ENCODE results near the gene ANXA11.
A peak's percentile ranks its signal among the peaks of the same experiment; 100 is the strongest.

ANXA11 gene

GRCh38 chr10:80196270-80196949, 8.9 kb downstream of the ANXA11 start:
- H3K4me1 ChIP-seq (ENCODE audit: control insufficient read depth, insufficient read depth, low read length) = no peaks in the 10 kb centered on the region
- TF ChIP-seq EGR2 (tag by site-specific recombination; IDR thresholded peaks at IDR 0.05; ENCODE audit: low read depth) = peak; percentile 75
- no peak for TF ChIP-seq ZNF626 (tag by site-specific recombination; IDR thresholded peaks at IDR 0.05)
- TF ChIP-seq FEZF1 (tag by site-specific recombination; IDR thresholded peaks at IDR 0.05) = no peak
- no peak for TF ChIP-seq ZNF600 (tag by site-specific recombination; IDR thresholded peaks at IDR 0.05)
- TF ChIP-seq ZFHX2 (tag by site-specific recombination; conservative IDR thresholded peaks at IDR 0.05) = peak; percentile 75
- peak; percentile 29; the same call in 1 of the 2 replicates for TF ChIP-seq ZIC2 (tag by site-specific recombination; IDR thresholded peaks at IDR 0.05)
- TF ChIP-seq ZNF514 (tag by site-specific recombination; IDR thresholded peaks at IDR 0.05) = no peak
- no peak for TF ChIP-seq ZBTB1 (tag by site-specific recombination; IDR thresholded peaks at IDR 0.05)
- TF ChIP-seq, protein P1, sequence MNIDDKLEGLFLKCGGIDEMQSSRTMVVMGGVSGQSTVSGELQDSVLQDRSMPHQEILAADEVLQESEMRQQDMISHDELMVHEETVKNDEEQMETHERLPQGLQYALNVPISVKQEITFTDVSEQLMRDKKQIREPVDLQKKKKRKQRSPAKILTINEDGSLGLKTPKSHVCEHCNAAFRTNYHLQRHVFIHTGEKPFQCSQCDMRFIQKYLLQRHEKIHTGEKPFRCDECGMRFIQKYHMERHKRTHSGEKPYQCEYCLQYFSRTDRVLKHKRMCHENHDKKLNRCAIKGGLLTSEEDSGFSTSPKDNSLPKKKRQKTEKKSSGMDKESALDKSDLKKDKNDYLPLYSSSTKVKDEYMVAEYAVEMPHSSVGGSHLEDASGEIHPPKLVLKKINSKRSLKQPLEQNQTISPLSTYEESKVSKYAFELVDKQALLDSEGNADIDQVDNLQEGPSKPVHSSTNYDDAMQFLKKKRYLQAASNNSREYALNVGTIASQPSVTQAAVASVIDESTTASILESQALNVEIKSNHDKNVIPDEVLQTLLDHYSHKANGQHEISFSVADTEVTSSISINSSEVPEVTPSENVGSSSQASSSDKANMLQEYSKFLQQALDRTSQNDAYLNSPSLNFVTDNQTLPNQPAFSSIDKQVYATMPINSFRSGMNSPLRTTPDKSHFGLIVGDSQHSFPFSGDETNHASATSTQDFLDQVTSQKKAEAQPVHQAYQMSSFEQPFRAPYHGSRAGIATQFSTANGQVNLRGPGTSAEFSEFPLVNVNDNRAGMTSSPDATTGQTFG (tag by site-specific recombination; IDR thresholded peaks at IDR 0.05; ENCODE audit: borderline replicate concordance) = no peak
- no peak for TF ChIP-seq ZNF175 (tag by site-specific recombination; IDR thresholded peaks at IDR 0.05)
- TF ChIP-seq GLIS1 (tag by site-specific recombination; IDR thresholded peaks at IDR 0.05) = peak; percentile 66
- peaks cover 0 to 11% of the 10 kb centered on the region in 2 experiments; a peak in 2 of 3 replicates for H3K36me3 ChIP-seq (ENCODE audit: control insufficient read depth in 2 of 2, insufficient read depth in 1 of 2, low read length in 2 of 2)
- no peaks in the 10 kb centered on the region for H3K9me3 ChIP-seq (ENCODE audit: control insufficient read depth, insufficient read depth, low read depth, low read length)
- POLR2A ChIA-PET = no interaction called here
- CTCF ChIA-PET = no interaction called here
- H3K4me3 ChIP-seq (ENCODE audit: low read depth, low read length) = no peak overlapping the region
- H3K27ac ChIP-seq (ENCODE audit: extremely low read depth, low read depth, low read length) = no peak overlapping the region

DNA sequence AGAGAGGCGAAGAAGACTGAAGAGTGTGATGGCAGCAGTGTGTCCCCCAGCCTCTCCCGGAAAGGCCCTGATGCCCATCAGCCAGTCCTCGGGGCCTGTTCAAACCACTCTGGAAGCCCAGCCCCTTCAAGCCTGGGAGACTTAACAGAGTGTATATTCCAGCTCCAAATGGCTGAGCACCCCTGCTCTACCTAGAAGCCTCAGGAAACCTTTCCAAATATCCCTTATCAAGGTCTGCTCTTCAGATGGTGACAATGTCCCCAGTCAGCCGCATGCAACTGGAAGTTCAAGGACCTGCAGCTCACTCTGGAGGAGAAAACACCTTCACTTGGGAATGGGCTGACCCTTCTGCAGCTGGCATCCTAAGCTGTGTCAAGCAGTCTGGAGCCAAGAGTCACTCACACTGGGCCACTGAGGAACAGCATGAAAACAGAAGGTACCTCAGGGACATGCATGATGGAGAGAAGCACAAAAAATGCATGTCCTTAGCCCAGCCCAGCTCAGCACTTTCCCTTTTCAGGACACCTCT, 10.2 kb downstream of the ANXA11 start:
- CTCF ChIA-PET = no interaction called here
- POLR2A ChIA-PET = no interaction called here
- Histone ChIP-seq H3K4me1 (ENCODE audit: control insufficient read depth, insufficient read depth, low read length) (no peaks in the 10 kb centered on the region), H3K4me3 (ENCODE audit: low read depth, low read length) (no peak overlapping the region), H3K9me3 (ENCODE audit: control insufficient read depth, insufficient read depth, low read depth, low read length) (no peaks in the 10 kb centered on the region), H3K36me3 (ENCODE audit: control insufficient read depth in 2 of 2, insufficient read depth in 1 of 2, low read length in 2 of 2) (peaks cover 0 to 3% of the 10 kb centered on the region in 2 experiments; a peak in 1 of 3 replicates), H3K27ac (ENCODE audit: extremely low read depth, low read depth, low read length) (no peak overlapping the region)
- no peak for TF ChIP-seq ZNF24 (tag by site-specific recombination; IDR thresholded peaks at IDR 0.05)
- TF ChIP-seq ZNF521 (tag by site-specific recombination; IDR thresholded peaks at IDR 0.05) = no peak
- no peak for TF ChIP-seq ZNF785 (tag by site-specific recombination; IDR thresholded peaks at IDR 0.05)
- no peak for TF ChIP-seq ZNF169 (tag by site-specific recombination; IDR thresholded peaks at IDR 0.05)
- TF ChIP-seq SP7 (tag by site-specific recombination; IDR thresholded peaks at IDR 0.05) = no peak
- no peak for TF ChIP-seq KLF8 (tag by site-specific recombination; IDR thresholded peaks at IDR 0.05)
- no peak for TF ChIP-seq KLF17 (tag by site-specific recombination; IDR thresholded peaks at IDR 0.05)
- no peak for TF ChIP-seq ZNF114 (tag by site-specific recombination; IDR thresholded peaks at IDR 0.05)
- TF ChIP-seq ZBTB17 (tag by site-specific recombination; IDR thresholded peaks at IDR 0.05) = no peak
- no peak for TF ChIP-seq ZNF639 (tag by site-specific recombination; IDR thresholded peaks at IDR 0.05)
- TF ChIP-seq ZSCAN30 (tag by site-specific recombination; IDR thresholded peaks at IDR 0.05) = no peak

Data from HEK293 (cell line).